Renal pelvis (tissue), 4 donors: ENCODE results near the gene AMZ1. TPM values are rescaled to one million over a fixed set of nuclear protein-coding genes. Genes with fewer than 3 reads are reported as not detected.
"Not testable (repeated sequence)": the region's sequence is repeated elsewhere in the genome, so short reads cannot be mapped to it uniquely, and the experiment has no call there.

Experiments
- DNase-seq: peaks from one replicate; pipeline ENCODE4 v3.0.0-alpha.2; 2013
- polyA plus RNA-seq, 3 donors: library from polyadenylated mRNA; unstranded; fragments of 120-200 nt; gene quantifications; one replicate each; pipeline ENCODE4 v1.2.1, GENCODE V29; 2013; ENCODE audit not compliant: insufficient read length in 3 of 3

AMZ1 gene
- polyA plus RNA-seq, 3 donors, result 0.21 to 0.43 (median 0.43) TPM

DNA sequence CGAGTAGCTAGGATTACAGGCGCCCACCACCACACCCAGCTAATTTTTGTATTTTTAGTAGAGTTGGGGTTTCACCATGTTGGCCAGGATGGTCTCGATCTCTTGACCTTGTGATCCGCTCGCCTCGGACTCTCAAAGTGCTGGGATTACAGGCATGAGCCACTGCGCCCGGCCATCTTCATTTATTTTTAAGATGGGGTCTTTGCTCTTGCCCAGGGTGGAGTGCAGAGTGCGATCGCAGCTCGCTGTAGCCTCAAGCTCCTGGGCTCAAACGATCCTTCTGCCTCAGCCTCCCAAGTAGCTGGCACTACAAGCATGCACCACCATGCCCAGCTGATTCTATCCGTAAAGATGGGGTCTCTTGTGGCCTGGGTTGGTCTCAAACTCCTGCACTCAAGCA is 39.2 kb downstream of the AMZ1 start:
- DNase-seq, result not testable (repeated sequence)

DNA sequence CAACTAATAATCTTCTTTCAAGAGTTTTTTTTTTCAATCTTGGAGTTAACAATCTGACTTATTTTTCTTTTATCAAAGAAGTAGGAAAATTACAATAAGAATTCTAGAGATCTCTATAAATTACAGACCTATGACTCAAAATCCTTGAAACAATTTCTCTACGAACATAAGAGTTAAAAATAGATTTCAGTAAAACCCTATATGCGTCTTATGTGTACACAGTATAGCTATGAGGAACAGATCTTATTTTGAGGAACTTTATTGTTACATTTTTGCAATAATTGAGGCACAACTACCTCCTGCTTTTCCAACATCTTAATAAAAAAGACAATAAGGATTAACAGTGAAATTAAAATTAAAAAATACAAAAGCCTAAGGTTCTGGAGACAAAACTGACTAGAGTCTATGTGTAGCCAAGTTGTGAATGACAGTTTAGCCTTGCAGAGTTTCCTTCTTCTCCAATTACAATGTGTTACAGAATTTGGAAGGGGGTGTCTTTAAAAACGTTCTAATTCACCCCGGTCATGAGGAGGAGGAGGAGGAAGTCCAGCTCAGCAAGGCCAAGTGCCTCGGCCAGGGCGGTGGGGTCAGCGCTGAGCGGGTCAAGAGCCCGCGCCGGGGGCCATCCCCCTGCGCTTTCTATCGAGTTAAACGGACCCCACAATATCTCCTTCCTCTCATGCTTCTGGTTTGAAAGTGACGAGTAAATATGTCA is 40.5 kb downstream of the AMZ1 start:
- no peak for DNase-seq

DNA sequence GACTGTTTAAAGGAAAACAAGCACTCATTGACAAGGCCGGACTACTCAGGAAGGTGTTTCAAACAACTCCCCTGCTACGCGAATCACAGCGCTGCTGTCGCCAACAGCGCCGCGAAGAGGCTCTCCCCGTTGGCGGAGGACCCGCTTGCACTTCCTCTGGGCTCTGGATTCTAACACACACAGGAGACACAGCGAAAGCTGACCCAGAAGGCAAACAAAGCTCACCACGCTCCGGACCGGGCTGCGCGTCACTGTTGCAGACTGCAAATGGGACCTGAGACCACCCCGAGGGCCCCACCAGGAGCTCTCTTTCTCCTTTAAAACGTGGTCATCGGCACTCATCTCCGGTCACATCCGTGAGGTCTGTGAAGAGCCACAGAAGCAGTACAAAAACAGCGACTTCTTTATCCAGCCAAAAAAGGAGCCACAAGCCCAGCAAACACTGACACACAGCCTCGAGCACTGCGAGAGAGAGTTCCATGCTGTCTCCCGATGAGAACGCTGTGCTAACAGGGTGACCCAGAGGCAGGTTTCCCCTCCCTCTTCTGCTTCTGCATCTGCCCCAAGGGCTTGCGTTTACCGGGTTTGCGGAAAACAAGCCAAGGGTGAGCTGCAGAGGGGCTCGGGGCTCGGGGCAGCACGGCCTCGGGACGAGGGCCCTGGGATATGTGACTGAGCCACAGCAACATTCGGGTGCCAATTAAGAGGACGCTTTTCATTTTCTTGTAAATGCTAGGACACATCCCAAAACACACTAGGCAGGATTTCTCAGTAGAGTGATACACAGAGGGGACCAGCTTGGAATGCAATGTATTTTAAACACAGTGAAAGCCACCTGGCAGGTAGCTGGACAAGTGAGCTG is 41.3 kb downstream of the AMZ1 start:
- DNase-seq, result no peak

DNA sequence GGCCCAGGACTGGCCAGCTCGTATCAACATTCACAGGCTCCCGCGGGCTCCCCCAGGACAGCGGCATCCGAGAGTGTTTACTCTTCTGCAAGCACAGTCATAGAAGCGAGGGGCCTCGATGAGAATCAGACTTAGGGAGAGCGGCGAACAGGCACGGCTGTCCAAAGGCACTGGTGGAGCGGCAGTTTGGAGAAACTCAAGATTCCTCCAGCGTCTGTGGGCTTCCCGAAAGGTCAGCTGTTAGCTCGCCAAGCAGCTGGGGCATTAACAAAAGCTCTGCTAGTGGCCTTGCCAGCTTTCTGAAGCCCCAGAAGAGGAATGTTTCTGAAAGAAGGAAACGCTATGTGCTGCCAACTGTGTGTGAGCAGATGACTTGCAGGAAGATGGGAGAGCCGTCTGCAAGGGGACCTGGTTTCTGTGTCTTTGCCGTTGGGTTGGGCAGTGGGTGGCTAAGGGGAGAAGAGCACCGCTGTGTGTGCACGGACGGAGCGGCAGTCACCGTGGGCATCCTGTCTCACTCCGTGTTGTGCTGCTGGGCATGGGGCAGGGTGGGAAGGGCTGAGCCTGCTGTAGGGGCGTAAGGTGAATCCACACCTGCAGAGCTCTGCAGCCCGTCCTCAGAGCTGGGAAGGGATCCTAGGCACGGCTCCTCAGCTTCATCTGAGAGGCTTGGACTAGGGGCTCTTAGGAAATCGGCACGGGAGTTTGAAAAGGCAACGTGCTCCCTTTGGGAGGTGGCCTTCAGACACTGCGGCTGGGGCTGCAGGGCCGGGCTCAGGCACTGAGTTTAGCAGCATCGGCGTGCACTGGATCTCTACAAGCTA is 42.1 kb downstream of the AMZ1 start:
- DNase-seq, result no peak

DNA sequence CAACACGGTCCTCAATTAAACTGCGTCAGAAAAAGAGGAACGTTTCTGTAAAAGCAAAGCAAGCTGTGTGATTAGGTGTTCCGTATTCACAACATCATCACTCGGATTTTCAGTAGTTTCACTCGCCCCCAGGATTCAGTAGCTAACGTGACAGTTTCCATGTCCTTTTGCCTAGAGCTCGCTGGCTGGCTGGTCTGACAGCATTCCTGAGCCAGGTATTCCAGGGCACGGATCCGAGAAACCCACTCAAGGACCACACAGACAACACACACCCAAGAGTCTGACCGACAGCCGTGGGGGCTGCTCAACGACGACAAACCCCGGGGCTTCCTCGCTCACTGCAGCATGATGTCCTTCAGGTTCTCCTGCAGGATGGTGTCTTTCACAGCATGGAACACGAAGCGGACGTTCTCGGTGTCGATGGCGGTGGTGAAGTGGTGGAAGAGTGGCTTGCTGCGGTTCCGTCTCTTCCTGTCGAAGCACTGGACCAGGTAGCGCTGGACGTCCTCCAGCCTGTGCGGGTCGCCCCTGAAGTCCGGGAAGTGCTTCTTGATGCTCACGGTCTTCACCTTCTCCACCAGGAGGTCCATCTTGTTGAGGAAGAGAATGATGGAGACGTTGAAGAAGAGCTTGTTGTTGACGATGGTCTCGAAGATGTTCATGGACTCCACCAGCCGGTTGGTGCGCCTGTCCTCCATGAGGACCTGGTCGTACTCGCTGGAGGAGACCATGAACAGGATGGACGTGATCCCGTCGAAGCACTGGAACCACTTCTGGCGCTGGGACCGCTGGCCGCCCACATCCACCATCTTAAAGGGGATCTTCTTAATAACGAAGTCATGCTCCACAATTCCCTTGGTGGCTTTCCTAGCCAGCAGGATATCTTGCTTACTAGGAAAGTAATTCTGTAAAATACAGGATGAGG is 43.1 kb downstream of the AMZ1 start:
- no peak for DNase-seq

DNA sequence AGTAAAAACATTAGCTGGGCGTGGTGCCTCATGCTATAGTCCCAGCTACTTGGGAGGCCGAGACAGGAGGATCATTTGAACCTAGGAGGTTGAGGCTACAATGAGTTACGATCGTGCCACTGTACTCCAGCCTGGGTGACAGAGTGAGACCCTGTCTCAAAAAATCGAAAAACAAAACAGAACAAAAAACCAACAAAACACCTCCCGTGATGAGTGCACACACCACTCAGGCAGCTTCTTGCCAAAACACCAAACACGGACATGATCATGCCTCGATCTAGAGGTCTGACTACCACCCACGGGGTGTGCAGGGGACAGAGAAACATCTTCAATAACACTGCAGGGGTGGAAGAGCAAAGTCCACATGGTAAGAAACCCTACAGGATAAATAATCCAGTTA is 44.4 kb downstream of the AMZ1 start:
- no peak for DNase-seq

DNA sequence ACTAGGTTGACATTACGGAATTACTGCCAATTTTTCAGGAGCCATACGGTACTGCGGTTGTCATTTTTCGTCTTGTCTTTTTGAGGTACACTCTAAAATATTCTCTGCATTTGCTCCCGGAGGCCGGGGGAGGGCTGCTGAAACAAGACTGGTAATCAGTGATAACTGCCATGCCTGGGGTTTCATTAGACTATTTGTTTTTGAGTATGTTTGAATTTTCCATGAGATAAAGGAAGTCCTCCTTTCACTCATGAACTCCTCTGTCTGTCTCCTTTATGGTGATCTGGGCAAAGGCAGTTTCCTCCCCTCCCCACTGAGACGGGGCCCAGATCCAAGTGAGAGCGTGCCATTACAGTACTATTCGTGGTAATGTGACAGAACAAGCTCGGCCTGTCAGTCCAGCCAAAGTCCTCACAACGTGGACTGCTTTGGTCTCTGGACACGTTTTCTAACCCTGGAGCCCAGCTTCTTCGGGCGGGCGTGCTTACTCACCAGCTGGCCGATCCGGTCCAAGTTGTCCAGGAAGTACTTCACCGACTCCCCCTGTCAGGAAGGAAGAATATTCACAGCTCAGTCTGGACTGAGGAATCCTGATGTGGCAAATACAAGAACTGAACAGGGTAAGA is 45.1 kb downstream of the AMZ1 start:
- no peak for DNase-seq

DNA sequence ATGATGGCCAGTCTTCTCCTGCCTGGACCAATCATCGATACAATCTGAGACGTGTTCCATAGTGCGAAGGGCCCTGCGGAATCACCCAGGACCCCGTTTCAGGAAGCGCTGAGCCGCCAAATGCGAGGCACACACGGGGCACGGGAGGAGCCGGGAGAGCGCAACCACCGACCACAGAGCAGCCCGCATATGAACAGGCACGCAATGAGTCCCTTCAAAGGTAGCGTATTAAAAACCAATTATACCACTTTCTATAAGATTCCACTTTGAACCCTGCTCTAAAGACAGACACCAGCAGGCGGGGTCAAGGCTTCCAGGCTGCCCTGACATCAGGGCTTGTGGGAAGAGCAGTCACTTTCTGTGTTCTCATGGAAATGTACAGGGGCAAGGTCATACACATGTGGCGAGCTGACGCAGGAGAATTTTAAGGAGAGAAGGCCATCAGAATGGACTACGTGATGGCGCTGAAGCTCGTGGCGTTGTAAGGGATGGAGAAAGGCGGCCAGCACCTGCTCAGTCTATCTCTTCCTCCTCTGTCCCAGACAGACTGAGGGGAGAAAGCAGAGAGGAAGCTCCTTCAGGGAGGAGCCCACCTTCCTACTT is 46.2 kb downstream of the AMZ1 start:
- DNase-seq, result no peak

DNA sequence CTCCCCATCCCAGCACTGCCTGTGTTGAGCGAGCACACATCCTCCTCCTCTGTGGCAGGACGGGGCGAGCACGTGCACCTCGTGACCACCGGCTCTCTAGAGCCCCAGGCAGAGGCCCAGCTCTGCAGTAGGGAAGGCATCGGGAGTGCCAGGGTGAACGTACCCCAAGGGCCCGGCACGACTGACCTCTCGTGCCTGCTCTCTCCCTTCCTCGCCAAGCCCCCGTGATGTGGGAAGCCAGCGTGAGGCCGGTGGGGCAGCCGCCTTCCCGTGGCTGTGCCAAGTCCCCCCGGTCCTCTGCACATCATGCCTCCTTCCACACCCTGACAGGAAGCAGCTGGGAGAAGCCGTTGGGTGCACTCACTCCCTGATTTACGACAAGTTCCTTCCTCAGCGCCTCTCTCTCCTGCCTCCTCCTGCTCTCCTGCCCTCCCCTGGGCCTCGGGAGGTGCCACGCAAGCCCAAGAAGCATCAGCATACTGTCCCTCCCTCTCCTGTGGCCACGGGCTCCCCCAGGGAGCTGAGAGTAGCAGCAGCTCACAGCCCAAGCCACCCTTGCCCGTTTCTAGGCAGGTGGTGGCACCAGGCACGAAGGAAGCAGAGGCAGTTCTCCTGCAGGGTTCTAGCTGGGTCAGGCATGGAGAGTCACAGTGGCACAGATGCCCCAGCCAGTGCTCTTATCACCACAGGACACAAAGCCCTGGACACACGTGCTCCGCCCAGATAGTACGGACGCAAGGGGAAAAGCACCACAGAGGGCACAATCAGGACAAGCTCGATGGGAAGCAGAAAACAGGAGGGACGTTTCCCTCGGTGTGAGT is 47.0 kb downstream of the AMZ1 start:
- DNase-seq, result no peak

DNA sequence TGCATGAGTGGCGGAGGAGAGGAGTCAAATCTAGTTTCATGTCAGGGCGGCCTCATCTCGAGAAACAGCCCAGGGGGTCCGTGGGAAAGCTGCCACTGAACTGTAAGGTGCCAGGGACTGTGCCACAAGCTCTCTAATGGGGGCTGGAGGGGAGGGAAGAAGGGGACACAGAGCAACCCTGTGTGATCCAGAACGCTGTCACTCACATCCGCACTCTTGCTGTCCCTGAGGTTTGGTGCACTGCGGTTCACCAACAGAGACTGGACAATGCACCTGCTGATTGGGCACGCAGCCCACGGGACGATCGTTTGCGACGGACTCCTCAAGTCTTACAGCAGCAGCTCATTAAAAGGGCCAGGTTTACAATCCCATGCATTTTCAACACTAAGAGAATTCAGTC is 47.7 kb downstream of the AMZ1 start:
- no peak for DNase-seq

DNA sequence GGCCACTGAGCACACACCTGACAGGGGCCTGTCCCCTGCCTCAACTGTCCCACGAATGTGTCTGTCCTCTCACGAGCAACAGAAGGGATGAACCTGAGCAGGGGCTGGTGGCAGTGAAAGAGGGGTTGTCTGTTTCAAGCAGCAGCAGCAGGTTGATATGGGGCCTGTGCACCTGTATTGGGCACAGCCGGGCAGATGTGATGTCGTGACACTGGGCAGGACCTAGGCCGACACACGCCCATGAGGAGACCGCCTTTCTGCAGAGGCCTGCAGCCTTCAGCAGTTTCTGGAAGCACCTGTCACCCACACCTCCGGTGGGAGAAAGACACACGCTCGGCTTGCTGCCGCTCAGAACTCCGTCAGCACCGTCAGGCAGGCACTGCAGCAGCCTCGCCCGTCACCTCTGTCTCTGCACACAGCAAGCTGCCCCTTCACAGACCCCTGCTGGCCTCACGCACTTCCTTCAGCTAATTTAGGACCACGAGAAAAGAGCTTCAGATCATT is 48.5 kb downstream of the AMZ1 start:
- no peak for DNase-seq

DNA sequence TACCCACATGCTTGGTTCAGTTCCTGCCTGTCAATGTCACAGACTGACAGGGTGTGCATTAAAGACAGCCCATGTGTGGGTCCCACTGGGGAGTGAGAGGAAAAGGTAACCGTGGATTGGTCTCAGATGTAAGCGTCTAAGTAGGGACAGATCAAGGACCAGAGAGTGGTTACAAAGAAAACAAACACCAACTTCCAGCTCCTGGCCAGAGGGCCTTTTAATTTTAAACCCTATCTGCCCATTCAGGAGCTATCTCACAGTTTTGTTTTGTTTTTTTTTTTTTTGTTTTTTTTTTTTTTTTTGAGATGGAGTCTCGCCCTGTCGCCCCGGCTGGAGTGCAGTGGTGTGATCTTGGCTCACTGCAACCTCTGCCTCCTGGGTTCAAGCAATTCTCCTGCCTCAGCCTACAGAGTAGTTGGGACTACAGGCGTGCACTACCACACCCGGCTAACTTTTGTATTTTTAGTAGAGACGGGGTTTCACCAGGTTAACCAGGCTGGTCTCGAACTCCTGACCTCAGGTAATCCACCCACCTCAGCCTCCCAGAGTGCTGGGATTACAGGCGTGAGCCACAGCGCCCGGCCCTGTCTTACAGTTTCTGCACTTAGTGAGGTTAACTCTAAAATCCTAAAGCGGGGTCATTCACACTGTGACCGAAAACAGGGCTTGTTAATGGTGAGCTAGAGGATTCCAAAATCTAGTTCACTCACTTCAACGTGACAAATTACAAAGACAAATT is 49.2 kb downstream of the AMZ1 start:
- DNase-seq, result not testable (repeated sequence)

DNA sequence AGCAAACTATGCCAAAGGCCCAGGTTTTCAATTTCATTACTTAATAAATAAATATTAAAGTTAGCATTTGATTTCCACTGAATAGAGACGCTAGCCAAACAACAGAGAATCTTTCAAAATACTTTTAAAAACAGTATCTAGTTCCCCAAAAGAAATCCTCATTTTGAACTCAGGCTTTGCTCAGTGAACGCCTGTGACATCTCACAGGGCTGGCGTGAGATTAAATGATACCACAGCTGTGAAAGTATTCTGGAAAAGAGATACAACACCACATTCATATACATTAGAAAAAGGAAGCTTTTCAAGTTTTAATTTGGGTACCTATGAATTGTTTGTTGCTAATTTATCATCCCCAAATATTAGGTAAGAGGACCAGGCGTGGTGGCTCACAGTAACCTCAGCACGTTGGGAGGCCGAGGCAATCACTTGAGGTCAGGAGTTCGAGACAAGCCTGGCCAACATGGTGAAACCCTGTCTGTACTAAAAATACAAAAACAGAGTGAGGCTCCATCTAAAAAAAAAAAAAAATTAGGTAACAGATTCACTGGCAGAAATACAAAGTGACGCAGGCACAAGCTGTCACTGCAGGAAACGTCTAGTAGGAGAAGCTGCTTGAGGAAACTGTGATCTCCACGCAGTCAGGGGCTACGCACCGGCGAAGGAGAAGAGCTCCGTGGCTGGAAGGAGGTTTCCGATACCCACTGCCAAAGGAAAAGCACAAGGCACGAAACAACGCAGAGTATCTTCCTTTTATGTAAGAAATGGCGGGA is 50.0 kb downstream of the AMZ1 start:
- no peak for DNase-seq

DNA sequence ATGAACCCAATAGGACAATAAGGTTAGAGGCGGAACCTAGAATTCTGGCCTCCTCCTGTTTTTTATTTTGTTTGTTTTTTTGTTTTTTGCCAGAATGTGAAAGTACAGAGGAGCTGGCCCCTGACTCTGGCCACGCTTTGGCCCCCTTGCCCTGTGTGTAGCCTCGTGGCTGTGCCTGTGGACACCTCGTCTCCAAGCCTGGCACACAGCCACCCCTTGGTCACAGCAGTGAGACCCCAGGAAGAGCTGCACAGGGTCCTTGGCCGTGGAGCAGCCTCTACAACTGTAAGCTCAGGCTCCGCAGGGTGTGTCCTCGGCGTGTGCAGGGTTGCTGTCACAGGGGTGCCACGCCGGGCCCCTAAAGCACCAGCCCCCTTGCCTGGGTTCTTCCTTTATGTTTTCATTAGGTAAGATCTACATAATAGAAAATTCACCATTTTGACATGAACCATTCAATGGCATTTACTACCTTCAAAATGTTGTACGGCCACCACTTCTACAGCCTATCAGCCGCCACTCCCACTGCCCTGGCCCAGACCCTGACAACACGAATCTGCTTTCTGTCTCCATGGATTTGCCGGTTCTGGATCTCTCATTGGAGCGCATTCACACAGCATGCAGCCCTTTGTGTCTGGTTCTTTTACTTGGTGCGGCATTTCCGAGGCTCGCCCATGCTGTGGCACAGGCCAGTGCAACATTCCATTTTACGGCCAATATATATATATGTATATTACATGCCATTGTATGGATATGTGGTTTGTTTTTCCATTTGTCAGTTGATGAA is 51.0 kb downstream of the AMZ1 start:
- no peak for DNase-seq

DNA sequence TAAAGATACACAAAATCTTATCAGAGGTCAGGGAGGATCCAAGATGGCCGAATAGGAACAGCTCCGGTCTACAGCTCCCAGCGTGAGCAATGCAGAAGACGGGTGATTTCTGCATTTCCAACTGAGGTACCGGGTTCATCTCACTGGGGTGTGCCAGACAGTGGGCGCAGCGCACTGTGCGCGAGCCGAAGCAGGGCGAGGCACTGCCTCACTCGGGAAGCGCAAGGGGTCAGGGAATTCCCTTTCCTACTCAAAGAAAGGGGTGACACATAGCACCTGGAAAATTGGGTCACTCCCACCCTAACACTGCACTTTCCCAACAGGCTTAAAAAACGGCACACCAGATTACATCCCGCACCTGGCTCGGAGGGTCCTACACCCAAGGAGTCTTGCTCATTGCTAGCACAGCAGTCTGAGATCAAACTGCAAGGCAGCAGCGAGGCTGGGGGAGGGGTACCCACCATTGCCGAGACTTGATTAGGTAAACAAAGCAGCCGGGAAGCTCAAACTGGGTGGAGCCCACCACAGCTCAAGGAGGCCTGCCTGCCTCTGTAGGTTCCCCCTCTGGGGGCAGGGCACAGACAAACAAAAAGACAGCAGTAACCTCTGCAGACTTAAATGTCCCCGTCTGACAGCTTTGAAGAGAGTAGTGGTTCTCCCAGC is 55.7 kb downstream of the AMZ1 start:
- not testable (repeated sequence) for DNase-seq

DNA sequence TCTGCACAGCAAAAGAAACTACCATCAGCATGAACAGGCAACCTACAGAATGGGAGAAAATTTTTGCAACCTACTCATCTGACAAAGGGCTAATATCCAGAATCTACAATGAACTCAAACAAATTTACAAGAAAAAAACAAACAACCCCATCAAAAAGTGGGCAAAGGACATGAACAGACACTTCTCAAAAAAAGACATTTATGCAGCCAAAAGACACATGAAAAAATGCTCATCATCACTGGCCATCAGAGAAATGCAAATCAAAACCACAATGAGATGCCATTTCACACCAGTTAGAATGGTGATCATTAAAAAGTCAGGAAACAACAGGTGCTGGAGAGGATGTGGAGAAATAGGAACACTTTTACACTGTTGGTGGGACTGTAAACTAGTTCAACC is 60.7 kb downstream of the AMZ1 start:
- not testable (repeated sequence) for DNase-seq
